SH-SY5Y (cell line): ENCODE measurements around the gene TSPAN4.

ENCODE experiments used
- GATA2 ChIP-seq: IDR thresholded peaks from 2 replicates; pipeline ENCODE4 v1.6.1; 2011; ENCODE audit warnings: mild to moderate bottlenecking, low read depth, low read length
- GATA3 ChIP-seq: IDR thresholded peaks from 2 replicates; pipeline ENCODE4 v1.6.1; 2011; ENCODE audit warnings: low read depth, mild to moderate bottlenecking, low read length, moderate library complexity

- TF ChIP-seq GATA2 (no peak), GATA3 (no peak)
Observed at GRCh38 chr11:818396-819128, 24.1 kb upstream of the TSPAN4 start, which contains the start of gene PNPLA2.
